HG03565 (cell line): ENCODE measurements around the gene CHTOP.

Experiments used
- ATAC-seq: cut with Tn5 transposase; IDR thresholded peaks from one replicate; pipeline ENCODE4 v1.9.1; 2021; ENCODE audit warnings: mild to moderate bottlenecking, moderate library complexity; ENCODE audit not compliant: unreplicated experiment

The CHTOP gene

GRCh38 chr1:153612755-153613331 is 21.0 kb upstream of the CHTOP start, which contains the start of gene S100A16:
S100A16 (minus strand) TSS chr1:153613137; CDS start chr1:153608151, 4,986 bp downstream.
- ATAC-seq = no peak

DNA sequence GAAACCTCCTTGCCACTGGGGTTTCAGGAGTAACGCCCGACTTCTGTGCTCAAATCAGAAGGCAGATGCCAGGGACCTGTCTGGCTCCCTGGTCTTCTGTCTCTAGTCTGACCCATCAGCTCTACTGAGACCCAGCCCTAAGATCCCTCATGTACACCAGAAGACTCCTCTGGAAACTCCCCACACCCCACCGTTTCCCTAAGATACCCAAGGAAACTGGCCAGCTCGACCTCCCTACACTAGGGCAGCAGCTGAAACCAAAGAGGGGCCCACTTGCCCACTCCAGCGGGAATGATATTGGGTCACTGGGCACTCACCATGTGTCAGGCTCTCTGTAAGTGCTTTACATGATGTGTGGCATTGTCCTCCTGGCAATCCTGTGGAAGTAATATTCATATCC is 20.5 kb upstream of the CHTOP start:
- no peak for ATAC-seq

DNA sequence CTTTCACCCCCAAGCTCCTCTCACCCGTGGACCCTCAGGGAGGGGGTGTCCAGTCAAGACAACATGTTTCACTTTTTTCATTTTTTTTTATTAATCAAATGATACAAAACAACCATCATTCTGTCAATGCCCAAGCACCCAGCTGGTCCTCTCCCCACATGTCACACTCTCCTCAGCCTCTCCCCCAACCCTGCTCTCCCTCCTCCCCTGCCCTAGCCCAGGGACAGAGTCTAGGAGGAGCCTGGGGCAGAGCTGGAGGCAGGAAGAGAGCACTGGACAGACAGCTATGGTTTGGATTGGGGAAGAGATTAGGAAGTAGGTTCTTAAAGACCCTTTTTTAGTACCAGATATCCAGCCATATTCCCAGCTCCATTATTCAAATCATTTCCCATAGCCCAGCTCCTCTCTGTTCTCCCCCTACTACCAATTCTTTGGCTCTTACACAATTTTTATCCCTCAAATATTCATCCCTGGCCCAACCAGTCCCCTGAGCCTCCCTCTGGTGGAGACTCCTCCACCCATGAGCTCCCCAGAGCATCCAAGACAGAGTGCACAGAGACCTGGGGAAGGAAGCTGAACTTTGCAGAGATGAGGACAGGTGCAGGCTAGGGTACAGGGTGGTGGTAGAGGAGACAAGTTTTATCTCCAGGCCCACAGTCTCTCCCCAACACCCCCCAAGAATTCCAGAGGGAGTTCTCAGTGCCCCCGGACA is 19.5 kb upstream of the CHTOP start:
- no peak for ATAC-seq

- no peak for ATAC-seq
These were observed 19.0 kb upstream of the CHTOP start for GRCh38 chr1:153614906-153615305.

DNA sequence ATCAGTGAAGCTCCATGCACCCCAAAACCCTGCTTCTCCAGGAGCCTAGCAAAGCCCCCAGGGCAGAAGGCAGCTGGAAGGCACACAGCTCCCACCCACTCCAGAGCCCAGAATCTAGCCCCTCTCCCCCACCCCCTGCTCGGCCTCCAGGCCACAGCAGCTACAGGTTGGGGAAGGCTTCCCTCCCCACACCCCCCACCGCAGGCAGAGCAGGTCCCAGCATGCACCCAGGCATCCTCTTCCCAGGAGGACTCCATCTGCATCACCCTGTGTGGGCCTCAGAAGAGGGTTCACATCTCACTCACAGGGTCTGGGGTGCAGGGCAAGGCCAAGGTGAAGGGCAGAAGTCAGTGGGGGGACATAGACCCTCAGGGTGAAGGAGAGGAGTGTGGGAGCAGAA is 18.5 kb upstream of the CHTOP start:
- no peak for ATAC-seq

DNA sequence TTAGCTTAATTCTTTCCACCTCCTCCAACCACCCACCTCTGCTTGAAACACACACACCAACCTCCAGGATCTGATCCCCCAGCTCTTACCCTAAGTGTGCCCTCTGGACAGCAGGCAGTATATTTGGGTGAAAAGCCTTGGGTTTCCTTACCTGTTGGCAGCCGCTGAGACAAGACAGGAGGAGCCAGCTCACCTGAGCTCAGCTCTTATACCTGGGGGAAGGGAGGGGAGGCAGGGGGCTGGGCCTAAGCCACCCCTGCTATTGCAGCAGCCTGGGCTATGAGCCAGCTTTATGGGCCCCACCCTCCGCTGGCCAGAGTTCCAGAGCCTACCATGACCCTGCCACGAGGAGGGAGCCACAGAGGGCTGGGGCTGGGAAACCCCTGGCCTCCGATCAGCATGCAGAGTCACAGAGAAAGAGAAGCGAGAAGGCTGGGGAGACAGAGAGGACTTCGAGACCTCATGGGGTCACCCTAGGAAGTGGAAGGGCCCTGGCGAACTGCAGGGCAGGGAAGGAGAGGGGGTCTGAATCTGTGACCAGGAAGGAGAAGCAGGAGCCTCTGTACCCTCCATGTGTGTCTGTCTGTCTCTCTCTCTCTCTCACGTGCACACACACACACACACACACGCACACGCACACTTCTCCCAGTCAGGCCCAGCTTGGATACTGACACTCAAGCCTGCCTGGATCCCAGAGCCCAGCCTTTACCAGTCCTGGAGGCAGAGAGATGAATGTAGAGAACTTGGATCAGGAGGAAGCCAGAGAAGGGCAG is 17.5 kb upstream of the CHTOP start, which contains the start of gene S100A14:
Gene S100A14, minus strand, starts transcription at position 182 of the 773 bp plus-strand sequence. CDS start 467 bp downstream, outside the sequence.
- no peak for ATAC-seq

- ATAC-seq = no peak
These were observed 17.0 kb upstream of the CHTOP start for GRCh38 chr1:153616917-153617311.

DNA sequence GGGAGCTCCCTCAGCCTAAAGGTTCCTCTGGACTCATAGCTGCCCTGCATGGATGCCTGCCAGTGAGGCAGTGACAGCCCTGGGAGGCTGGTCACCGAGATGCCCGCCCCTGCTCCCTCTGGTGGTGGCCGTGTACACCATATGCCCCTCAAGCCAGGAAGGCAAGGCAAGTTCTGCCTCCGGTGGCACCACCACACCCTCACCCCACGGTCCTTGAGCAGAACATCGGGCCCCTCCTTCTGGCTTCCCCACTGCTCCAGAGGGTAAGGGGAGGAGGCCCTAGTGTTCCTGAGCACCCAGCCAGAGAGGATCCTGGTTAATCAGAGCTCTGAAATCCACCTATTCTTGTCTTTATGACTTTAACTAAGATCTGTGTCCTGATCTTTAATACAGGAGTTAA is 16.2 kb upstream of the CHTOP start:
- ATAC-seq = no peak

- no peak for ATAC-seq
These were observed 14.7 kb upstream of the CHTOP start for GRCh38 chr1:153619171-153619570.

DNA sequence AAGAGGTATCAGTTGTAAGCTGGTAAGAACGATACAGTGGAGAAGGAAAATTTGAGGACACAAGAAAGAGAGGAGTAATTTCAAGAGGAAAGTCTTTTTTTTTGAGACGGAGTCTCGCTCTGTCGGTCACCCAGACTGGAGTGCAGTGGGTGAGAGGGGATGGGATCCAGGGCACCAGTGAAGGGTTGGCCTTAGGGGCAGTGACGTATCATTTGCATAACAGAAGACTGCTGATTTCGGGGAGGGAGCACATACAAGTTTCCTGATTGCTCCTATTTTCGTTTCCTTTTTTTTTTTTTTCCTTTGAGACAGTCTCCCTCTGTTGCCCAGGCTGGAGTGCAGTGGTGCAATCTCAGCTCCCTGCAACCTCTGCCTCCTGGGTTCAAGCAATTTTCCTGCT is 10.8 kb upstream of the CHTOP start:
- ATAC-seq = no peak

DNA sequence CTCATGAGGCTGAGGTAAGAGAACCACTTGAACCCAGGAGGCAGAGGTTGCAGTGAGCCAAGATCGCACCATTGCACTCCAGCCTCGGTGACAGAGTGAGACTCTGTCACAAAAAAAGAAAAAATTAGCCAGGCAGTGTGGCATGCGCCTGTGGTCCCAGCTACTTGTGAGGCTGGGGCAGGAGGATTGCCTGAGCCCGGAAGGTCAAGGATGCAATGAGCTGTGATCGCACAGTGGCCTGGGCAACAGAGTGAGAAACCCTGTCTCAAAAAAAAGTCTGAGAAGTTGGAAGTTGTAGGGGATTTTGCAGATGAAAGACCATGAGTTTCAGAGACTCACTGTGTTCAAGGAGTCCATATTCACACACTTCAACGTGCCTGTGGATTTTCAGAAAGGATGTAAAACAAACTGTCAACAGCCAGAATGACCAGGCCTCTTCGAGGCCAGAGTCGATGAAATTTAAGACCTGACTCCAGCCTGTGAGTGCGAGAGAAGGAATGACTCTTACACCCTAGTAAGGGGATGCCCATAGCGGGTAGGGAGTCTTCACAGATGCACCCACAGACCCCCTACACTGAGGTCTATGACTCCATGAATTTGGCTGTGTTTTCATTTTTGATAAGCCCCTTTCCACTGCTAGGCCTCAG is 8.8 kb upstream of the CHTOP start:
- ATAC-seq = no peak

- no peak for ATAC-seq
These were observed 7.4 kb upstream of the CHTOP start for GRCh38 chr1:153626477-153626903.

DNA sequence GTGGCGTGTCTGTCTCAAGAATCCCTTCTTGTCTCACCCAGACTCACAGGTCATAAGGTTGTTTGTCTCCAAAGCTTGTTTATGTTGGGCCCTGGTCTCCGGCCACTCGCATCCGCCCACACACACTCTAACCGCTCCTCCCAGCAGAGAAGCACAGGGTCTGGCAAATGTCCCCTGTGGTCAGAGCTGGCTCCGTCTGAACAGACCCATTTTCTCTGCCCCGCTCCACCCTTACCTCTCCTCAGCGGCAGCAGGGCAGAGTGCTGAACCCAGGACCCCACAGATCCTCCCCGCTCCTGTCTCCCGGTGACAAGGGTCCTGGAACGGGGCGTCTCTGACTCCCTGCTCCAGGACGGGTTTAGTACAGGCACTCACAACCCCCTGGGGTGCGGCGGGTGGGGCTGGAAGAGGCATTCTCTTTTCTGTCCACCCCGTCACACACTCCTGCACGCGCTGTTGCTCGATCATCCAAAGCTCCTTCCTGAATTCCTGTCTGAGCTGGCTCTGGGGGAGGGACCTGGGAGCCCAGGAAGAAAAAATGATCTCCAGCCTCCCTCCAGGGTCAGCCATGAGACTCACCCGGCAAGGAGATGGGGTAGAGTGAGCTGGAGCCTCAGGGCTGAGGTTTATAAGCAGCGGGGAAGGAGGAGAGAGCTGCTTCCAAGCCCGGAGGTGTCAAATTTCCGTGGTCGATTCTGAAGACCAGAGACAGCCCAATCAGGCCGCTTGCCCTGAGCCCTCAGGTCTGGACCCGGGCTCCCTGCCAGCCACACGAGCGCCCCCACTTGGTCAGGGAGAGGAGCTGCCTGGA is 6.8 kb upstream of the CHTOP start, which contains the start of gene S100A13:
Gene S100A13, minus strand, starts transcription at position 602 of the 811 bp plus-strand sequence. CDS start 1,033 bp downstream, outside the sequence.
- no peak for ATAC-seq

GRCh38 chr1:153627715-153628626 is 5.9 kb upstream of the CHTOP start, which contains the start of gene S100A1:
S100A1 (plus strand) TSS chr1:153628434; CDS start chr1:153630522, 2,088 bp downstream.
- no peak for ATAC-seq

DNA sequence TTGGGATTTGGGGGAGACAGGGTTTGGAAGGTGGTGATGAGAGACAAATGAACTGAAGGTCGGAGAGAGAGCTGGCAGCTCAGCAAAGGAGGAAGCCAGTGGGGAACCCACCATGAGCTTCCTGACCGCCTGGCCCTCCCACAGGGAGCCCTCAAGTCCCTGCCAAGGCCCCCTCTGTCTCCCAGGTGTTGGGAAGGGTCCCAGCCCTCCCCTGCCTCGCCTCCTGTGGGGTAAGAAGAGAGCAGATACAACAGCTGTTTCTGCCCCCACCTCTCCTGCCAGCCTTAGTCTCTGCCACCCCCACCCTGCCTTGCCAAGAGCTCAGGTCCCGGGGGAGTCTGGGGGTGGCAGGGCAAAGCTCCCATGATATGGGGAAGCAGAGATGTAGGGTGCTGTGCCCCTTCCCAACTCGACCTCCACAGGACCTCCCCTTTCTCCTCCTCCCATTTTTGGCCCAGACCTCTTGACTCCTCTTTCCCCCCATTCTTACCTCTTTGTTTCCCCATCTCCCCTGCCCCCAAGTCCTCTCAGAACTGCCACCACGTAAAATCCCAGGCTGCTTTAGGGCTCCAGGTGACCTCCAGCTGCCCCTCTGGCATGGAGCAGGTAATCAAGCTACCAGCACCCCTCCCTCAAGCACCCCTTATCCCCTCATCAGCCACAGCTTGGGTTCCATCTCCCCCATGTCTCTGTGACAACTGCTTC is 5.1 kb upstream of the CHTOP start:
- no peak for ATAC-seq

DNA sequence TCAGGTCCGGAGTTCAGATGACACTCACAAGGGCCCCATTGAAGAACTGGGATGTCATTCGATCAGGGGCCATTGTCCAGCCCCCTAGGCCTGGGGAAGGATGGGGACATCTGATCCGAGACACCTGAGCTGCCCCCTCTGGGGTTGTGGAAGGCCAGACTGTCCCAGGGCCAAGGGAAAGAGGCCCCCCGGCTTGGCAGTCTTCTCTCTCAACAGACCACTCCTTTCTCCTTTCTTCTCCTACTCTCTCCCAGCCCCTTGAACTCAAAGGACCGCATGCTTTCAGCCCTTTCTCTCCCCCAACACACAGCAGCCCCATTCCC is 4.6 kb upstream of the CHTOP start:
- ATAC-seq = no peak

DNA sequence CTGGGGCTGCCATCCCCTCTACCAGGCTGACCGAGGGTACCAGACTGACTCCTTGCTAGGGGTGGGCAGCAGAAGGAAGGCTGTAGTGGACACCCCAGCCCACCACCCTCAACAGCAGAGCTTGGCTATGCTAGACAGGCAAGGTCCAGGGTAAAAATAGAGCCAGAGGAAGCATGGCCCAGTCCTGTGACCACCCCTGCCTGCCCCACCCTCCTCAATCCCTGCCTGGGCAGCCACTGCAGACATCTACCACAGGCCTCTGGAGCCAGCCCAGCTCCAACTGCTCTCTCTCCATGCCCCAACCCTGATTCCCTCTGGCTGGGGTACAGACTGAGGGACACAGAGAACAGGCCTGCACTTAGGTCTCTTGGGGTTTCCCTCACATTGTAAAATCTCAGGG is 3.9 kb upstream of the CHTOP start:
- no peak for ATAC-seq

DNA sequence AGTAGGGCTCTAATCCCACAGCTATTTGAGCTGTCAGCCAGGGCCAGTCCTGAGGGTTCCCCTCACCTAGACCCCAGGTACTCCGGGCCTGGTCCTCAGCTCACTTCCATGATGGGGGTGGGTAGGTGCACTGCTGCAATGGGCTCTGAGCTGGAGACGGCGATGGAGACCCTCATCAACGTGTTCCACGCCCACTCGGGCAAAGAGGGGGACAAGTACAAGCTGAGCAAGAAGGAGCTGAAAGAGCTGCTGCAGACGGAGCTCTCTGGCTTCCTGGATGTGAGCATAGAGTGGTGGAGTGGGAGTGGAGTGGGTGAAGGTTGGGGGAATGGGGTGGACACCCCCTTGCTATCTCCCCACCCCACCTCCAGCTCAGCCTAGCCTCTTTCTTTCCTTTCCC is 3.5 kb upstream of the CHTOP start:
- ATAC-seq = no peak
